Vagina (tissue), 2 donors: ENCODE data around the gene GALNTL6. TPM values are rescaled to one million over a fixed set of nuclear protein-coding genes. Genes with fewer than 3 reads are reported as not detected.

Experiments
- DNase-seq, 2 donors: peaks; one replicate each; pipeline ENCODE4 v3.0.0-alpha.2; 2017; ENCODE audit errors: extremely low spot score in 2 of 2
- H3K27ac ChIP-seq: fragments of 200-600 bp; sonication (generic); one replicate; pipeline ENCODE4 v1.5.1; 2019
- H3K27me3 ChIP-seq: fragments of 200-600 bp; sonication (generic); one replicate; pipeline ENCODE4 v1.5.1; 2019
- H3K36me3 ChIP-seq, 2 donors: fragments of 200-600 bp; sonication (generic); one replicate each; pipeline ENCODE4 v1.5.1; 2017 to 2019
- H3K4me1 ChIP-seq: fragments of 200-600 bp; sonication (generic); one replicate; pipeline ENCODE4 v1.5.1; 2019
- H3K4me3 ChIP-seq, 2 donors: fragments of 200-600 bp; sonication (generic); 1 replicate in 1 of 2; 2 replicates in 1 of 2; pipeline ENCODE4 v1.5.1; 2016 to 2019
- H3K9me3 ChIP-seq: fragments of 200-600 bp; sonication (generic); one replicate; pipeline ENCODE4 v1.5.1; 2019
- POLR2A ChIP-seq, 2 donors: fragments of 450-650 bp; IDR thresholded peaks; one replicate each; pipeline ENCODE4 v1.6.1; 2017; ENCODE audit warnings: antibody characterized with exemption in 2 of 2, mild to moderate bottlenecking in 2 of 2, moderate library complexity in 2 of 2
- POLR2AphosphoS5 ChIP-seq, 2 donors: sonication (generic); formaldehyde crosslinking; IDR thresholded peaks; one replicate each; pipeline ENCODE4 v1.9.0; 2017; ENCODE audit warnings: antibody characterized with exemption in 2 of 2, mild to moderate bottlenecking in 2 of 2, low read depth in 1 of 2; ENCODE audit not compliant: insufficient read depth in 1 of 2
- intact Hi-C: fragments of 100-400 bp; cut with DNase I; formaldehyde crosslinking; loops from one replicate; pipeline ENCODE4 v1.15.1; 2023
- total RNA-seq: library from RNA; depleted of rRNA; stranded (reverse); fragments of >200 nt; gene quantifications from one replicate; pipeline ENCODE4 v1.2.3, GENCODE V29; 2016
- TF ChIP-seq, protein P1 (sequence below), 3 experiments: fragments of 450-650 bp in 2 of 3; fragments of 200-600 bp in 1 of 3; sonication (generic) in 1 of 3; IDR thresholded peaks; one replicate each; pipeline ENCODE4 v1.5.1; 2017 to 2019; ENCODE audit warnings: antibody characterized with exemption in 3 of 3, mild to moderate bottlenecking in 2 of 3, moderate library complexity in 2 of 3

The GALNTL6 gene
- total RNA-seq, 1 donor from 2014 or later: 0.74 TPM

DNA sequence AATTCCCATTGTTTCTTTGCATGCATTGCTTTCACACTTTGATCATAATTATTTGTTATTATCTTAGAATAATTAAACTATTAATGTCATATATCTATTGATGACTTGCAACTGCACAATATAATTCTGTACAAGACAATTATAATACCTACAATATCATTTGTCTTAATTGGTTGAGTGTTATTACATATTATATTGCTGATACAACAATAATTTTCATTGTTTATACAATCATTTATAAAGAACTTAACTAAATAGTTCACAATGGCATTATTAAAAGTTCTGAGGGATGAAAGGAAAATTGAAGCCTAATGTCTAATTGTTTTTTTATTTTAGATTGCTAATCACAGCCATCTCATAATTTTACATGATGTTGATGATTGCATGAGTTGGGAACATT is 227.6 kb downstream of the GALNTL6 start:
- H3K4me3 ChIP-seq: no peak overlapping the region
- H3K36me3 ChIP-seq: no peaks in the 10 kb centered on the region
- H3K9me3 ChIP-seq: no peaks in the 10 kb centered on the region
- H3K27ac ChIP-seq: no peak overlapping the region
- no peak for DNase-seq
- TF ChIP-seq, protein P1, sequence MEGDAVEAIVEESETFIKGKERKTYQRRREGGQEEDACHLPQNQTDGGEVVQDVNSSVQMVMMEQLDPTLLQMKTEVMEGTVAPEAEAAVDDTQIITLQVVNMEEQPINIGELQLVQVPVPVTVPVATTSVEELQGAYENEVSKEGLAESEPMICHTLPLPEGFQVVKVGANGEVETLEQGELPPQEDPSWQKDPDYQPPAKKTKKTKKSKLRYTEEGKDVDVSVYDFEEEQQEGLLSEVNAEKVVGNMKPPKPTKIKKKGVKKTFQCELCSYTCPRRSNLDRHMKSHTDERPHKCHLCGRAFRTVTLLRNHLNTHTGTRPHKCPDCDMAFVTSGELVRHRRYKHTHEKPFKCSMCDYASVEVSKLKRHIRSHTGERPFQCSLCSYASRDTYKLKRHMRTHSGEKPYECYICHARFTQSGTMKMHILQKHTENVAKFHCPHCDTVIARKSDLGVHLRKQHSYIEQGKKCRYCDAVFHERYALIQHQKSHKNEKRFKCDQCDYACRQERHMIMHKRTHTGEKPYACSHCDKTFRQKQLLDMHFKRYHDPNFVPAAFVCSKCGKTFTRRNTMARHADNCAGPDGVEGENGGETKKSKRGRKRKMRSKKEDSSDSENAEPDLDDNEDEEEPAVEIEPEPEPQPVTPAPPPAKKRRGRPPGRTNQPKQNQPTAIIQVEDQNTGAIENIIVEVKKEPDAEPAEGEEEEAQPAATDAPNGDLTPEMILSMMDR (IDR thresholded peaks at IDR 0.05): no peak
- TF ChIP-seq POLR2AphosphoS5 (IDR thresholded peaks at IDR 0.05; ENCODE audit: insufficient read depth in 1 of 2, low read depth in 1 of 2) (no peak), POLR2A (IDR thresholded peaks at IDR 0.05) (no peak)
- no peaks in the 10 kb centered on the region for H3K27me3 ChIP-seq
- H3K4me1 ChIP-seq: no peaks in the 10 kb centered on the region
- intact Hi-C loops: no loop called here

DNA sequence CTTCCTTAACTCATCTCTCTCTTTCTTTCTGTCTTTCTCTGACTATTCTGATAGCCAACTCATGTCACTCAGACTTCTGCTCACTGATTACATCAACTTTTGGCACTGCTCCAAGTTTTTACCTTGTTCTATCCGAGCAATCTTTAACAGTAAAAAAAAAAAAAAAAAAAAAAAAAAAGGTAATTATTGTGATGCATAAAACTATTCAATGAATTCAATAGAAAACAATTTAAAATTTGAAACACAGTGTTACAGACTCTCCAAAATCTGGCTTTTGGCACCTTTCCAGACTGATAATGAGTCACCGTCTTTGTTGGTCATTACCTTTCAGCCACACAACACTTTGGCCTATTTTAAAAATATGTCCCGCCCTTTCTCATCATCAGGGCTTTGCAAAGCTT is 229.5 kb downstream of the GALNTL6 start:
- TF ChIP-seq, protein P1 (IDR thresholded peaks at IDR 0.05): no peak
- no peak for TF ChIP-seq POLR2AphosphoS5 (IDR thresholded peaks at IDR 0.05; ENCODE audit: insufficient read depth in 1 of 2, low read depth in 1 of 2)
- TF ChIP-seq POLR2A (IDR thresholded peaks at IDR 0.05): no peak
- intact Hi-C loops: no loop called here
- Histone ChIP-seq H3K4me1 (no peaks in the 10 kb centered on the region), H3K27ac (no peak overlapping the region), H3K9me3 (no peaks in the 10 kb centered on the region), H3K27me3 (no peaks in the 10 kb centered on the region), H3K36me3 (no peaks in the 10 kb centered on the region), H3K4me3 (no peak overlapping the region)
- DNase-seq: no peak

DNA sequence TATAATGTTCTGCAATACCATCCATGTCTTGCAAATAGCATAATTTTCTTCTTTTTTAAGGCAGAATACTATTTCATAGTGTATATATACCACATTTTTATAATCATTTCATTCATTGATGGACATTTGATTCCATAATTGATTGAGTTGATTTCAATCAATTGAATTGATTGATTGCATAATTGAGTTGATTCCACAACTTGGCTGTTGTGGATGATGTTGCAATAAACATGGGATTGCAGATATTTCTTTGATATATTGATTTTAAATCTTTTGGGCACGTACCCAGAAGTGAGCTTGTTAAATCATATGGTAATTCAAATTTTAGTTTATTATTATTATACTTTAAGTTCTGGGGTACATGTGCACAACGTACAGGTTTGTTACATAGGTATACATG is 232.8 kb downstream of the GALNTL6 start:
- no peak overlapping the region for H3K4me3 ChIP-seq
- DNase-seq: no peak
- no peaks in the 10 kb centered on the region for H3K36me3 ChIP-seq

DNA sequence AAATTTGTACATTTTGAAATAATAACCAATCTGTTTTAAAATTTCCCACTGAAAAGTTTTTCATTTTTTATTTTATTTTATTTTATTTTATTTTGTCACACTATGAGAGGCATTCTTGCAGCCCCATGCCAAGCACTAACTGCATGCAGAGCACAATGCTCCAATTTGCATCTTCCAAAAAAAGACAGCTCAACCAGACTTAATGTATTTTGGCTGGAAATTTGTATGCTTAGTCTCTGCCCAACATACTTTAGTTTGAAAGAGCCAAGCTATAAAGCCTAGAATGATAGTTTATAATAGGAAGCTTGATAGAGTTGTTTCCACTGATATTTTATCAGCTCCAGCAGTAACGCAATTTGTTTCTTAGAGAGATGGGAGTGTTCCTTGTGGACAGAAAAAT is 235.5 kb downstream of the GALNTL6 start:
- TF ChIP-seq POLR2AphosphoS5 (IDR thresholded peaks at IDR 0.05; ENCODE audit: insufficient read depth in 1 of 2, low read depth in 1 of 2): no peak
- no peak for TF ChIP-seq POLR2A (IDR thresholded peaks at IDR 0.05)
- TF ChIP-seq, protein P1 (IDR thresholded peaks at IDR 0.05): no peak
- no peaks in the 10 kb centered on the region for H3K4me1 ChIP-seq
- H3K9me3 ChIP-seq: no peaks in the 10 kb centered on the region
- intact Hi-C loops: no loop called here
- H3K36me3 ChIP-seq: no peaks in the 10 kb centered on the region
- no peaks in the 10 kb centered on the region for H3K27me3 ChIP-seq
- no peak overlapping the region for H3K4me3 ChIP-seq
- no peak overlapping the region for H3K27ac ChIP-seq
- DNase-seq: no peak

More for the DNA sequence above, 232.8 kb downstream of the GALNTL6 start:
- H3K27me3 ChIP-seq: no peaks in the 10 kb centered on the region
- TF ChIP-seq POLR2AphosphoS5 (IDR thresholded peaks at IDR 0.05; ENCODE audit: insufficient read depth in 1 of 2, low read depth in 1 of 2) (no peak), POLR2A (IDR thresholded peaks at IDR 0.05) (no peak)
- TF ChIP-seq, protein P1 (IDR thresholded peaks at IDR 0.05): no peak
- no peaks in the 10 kb centered on the region for H3K9me3 ChIP-seq
- H3K27ac ChIP-seq: no peak overlapping the region
- intact Hi-C loops: no loop called here
- no peaks in the 10 kb centered on the region for H3K4me1 ChIP-seq

DNA sequence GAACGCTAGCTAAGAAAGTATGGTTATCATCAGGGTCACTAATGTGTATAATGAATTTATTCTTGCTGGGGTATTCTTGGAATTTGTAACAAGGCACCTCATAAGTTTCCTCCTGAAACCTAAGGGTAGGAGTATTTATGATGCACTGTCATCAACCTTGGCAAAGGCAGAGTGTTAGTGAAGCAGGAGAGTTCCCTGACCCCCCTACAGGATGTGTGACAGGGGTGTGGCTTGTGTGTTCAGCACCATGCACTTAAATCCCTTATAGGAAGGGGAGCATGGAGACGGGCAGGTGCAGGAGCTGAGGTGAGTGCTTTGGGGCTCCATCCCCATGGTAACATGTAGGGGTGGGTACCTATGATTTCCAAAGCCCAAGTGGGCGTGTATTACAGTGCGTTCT is 237.7 kb downstream of the GALNTL6 start:
- Histone ChIP-seq H3K36me3 (no peaks in the 10 kb centered on the region), H3K9me3 (no peaks in the 10 kb centered on the region), H3K4me1 (no peaks in the 10 kb centered on the region), H3K27me3 (no peaks in the 10 kb centered on the region), H3K27ac (no peak overlapping the region), H3K4me3 (no peak overlapping the region)
- intact Hi-C loops: no loop called here
- DNase-seq: no peak
- TF ChIP-seq POLR2A (IDR thresholded peaks at IDR 0.05) (no peak), POLR2AphosphoS5 (IDR thresholded peaks at IDR 0.05; ENCODE audit: insufficient read depth in 1 of 2, low read depth in 1 of 2) (no peak)
- TF ChIP-seq, protein P1 (IDR thresholded peaks at IDR 0.05): no peak
